Spleen (tissue), 7 donors: ENCODE data around the gene AQP9.

ENCODE experiments used
- CTCF ChIP-seq, 11 experiments: fragments of 200-600 bp in 7 of 11; fragments of 450-650 bp in 4 of 11; sonication (generic) in 4 of 11; IDR thresholded peaks in 8 of 11; conservative IDR thresholded peaks in 3 of 11; 1 replicate in 7 of 11; 2 replicates in 4 of 11; pipeline versions ENCODE4 v1.4.0 to v1.8.0; 2016 to 2021; ENCODE audit warnings: antibody characterized with exemption in 11 of 11, inconsistent platforms in 4 of 11, mild to moderate bottlenecking in 1 of 11
- POLR2A ChIP-seq, 3 donors: fragments of 450-650 bp; IDR thresholded peaks; one replicate each; pipeline ENCODE4 v1.5.1; 2017; ENCODE audit warnings: antibody characterized with exemption in 3 of 3, mild to moderate bottlenecking in 1 of 3
- donor health status: DM: no; HTN: no; CAD: no; lungs with moderate emphysema.
- donor health status: DM: no; HTN: no; CAD: no.
- donor health status: DM: no; HTN: no; CAD: no.

DNA sequence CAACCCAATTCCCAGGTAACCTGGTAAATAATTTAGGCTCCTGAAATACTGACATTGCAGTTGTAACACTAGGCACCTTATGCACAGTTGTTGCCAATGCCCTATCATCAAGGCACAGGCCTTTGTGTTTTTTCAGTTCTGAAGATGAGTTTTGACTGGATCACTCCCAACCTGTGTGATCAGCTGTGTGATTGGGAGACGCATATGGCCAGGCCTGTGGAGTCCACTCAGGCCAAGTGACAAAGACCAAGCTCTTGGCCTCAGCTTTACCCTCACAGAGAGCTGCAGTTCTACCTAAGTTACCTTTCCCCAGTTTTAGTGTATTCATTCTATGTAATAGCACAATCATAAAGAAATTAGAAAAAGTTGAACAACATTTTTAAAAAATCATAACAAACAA lies 19.2 kb upstream of the AQP9 start:
- no peak for TF ChIP-seq POLR2A (IDR thresholded peaks at IDR 0.05)
- TF ChIP-seq CTCF (IDR thresholded peaks at IDR 0.05 in 8 of 11, conservative IDR thresholded peaks at IDR 0.05 in 3 of 11): no peak
